T47D (cell line): Measurements from ENCODE around the gene ASCL1.

ENCODE experiments used
- DNase-seq, 2 experiments: peaks; one replicate each; pipeline versions ENCODE4 v3.0.0 to v3.0.0-alpha.2; 2011 to 2012; ENCODE audit warnings: low read depth in 1 of 2, low spot score in 1 of 2
- JUND ChIP-seq: IDR thresholded peaks from 2 replicates; pipeline ENCODE4 v1.6.1; 2012; ENCODE audit warnings: low read depth
- in situ Hi-C: cut with HindIII; loops from 2 replicates; pipeline ENCODE4 v1.10.0; 2016; ENCODE audit warnings: low sequenced_read_pairs, low pct_unique_long_range_greater_than_20kb

ASCL1 gene

DNA sequence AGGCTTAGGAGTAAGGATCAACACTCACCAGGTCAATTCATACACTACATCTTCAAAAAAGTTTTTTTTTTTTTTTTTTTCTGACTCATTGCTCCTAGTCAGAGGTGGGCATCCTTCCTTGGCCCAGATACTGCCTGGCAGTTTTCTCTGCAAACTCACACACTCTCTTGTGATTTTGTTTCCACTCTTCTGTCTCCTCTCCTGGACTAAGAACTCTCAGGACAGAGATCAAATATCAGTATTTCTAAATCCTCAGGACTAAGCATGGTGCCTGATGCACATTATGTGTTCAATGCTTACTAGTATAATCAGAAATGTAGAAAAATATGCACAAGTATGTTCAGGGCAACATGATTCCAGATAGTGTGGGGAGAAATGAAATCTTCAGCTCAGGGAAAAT, 30.3 kb upstream of the ASCL1 start:
- in situ Hi-C loops, result no loop called here
- DNase-seq, result no peak
- no peak for TF ChIP-seq JUND

DNA sequence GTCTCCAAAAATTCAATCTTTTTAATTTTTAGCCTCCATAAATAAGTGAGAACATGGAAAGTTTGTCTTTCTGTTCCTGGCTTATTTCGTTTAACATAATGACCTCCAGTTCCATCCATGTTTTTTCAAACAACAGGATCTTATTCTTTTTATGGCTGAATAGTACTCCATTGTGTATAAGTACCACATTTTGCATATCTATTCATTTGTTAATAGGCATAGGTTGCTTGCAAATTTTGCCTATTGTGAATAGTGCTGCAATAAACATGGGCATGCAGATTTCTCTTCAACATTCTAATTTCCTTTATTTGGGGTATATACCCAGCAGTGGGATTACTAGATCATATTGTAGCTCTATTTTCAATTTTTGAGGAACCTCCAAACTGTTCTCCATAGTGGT, 24.3 kb upstream of the ASCL1 start:
- in situ Hi-C loops, result no loop called here

GRCh38 chr12:102939059-102939458, 18.4 kb upstream of the ASCL1 start:
- DNase-seq, result no peak
- in situ Hi-C loops, result no loop called here
- no peak for TF ChIP-seq JUND

More for the DNA sequence above, 24.3 kb upstream of the ASCL1 start:
- no peak for DNase-seq
- TF ChIP-seq JUND, result no peak

DNA sequence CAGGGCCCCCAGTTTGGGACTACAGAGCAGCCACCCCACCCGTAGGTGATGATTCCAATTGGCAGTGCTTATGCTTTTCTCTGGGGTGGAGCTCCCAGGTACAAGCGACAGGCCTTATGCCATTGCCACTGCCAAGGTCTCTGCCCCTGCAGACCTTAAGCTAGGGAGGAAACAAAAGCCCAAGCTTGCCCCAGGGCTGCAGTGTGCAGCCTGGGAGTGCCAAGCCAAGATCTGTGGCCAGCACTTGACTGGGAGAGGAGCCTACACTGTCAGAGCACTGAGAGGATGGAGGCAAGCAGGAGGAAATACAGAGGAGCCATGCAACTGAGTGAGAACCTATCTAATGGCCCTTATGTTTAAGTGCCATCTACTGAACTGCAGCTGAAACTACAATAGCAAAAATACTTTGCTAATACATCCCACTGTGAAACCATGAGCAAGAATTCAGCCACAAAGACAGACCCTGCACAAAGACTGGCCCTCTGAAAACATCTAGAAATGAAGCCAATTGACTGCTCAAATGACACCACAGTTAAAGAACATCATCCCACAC, 17.7 kb upstream of the ASCL1 start:
- DNase-seq, result peak in 1 of 2 experiments; percentile 49
- no peak for TF ChIP-seq JUND
- in situ Hi-C loops, result no loop called here

GRCh38 chr12:102946042-102946441, 11.4 kb upstream of the ASCL1 start:
- in situ Hi-C loops, result no loop called here

DNA sequence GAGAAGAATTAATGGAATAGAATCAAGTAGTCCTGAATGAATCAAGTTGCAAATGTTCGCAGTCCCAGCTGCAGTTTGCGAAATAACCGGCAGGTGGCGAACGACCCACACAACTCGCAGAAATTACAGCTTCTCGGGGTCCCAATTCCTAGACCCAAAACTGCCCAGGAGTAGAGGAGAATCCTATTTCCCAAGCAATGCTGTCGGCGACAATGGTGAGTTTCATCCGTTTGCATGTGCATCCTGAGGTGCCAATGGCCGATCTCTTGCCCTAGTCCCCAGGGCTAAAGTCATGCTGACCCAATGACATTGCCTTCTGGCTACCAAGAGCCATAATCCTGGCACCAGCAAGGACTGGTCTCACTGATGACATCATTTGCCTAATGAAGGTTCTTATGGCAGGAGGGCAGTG, 8.5 kb upstream of the ASCL1 start:
- DNase-seq, result peak in 1 of 2 experiments; percentile 52
- in situ Hi-C loops, result no loop called here

More at GRCh38 chr12:102946042-102946441, 11.4 kb upstream of the ASCL1 start:
- no peak for TF ChIP-seq JUND
- no peak for DNase-seq

DNA sequence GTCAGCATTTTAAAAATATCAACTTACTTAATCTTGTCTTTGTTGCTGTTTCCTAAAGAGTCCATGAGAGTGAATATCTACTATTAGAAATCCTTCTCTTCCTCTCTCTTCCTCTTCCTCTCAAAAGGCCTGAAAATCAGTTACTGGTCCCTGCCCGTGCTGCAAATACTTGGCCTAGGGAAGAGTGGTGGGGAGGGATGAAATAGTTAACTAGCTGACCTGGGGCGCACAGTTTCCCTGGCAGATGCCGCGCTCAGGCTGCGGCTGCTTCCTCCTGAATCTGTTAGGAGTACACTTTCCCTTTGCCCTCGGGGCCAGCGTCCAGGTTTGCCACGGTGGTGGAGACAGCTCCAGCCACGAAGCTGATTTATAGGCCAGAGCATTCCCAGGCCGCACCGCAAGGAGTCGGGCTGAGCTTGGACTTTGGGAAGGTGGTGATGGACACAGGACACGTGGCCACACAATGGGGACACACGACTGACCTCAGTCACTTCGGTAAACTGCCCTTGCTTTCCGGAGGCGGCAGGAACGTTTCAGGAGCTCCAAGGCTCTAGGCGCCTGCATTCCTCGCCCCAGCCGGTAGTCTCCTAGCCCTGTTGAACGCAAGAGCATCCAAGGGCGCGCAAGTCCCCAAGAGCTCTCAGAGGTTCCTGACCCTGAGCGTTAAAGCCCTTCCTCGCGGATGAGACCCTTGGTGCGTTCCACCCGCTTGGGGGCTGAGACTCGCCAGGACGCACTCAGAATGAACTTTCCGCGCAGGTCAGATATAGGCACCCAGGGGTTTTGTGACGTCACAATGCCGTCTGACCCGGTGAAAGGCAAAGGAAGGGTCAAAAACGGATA, 7.1 kb upstream of the ASCL1 start:
- TF ChIP-seq JUND, result no peak
- in situ Hi-C loops, result no loop called here
- DNase-seq, result peak in 1 of 2 experiments; percentile 64

More for the DNA sequence above, 8.5 kb upstream of the ASCL1 start:
- TF ChIP-seq JUND, result no peak

GRCh38 chr12:102950950-102951619, 6.4 kb upstream of the ASCL1 start:
- in situ Hi-C loops, result no loop called here
- TF ChIP-seq JUND, result no peak
- no peak for DNase-seq

DNA sequence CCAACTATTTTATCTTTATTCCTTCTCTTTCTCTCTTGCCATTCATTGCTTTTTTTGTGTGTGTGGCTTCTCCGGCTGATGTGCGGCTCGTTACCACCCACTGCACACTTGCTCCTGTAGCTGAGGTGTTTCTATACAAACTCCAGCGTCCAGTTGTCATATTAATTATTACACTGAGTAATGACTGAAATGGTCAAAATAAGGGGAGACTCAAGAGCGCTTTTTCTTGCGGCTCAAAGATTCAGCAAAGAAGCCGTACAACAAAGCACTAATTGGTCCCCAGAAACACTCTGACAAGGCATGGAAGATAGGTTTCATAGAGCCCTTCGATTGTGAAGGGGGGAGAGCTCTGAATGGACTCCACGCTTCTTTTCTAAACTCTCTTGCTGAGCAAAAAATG, 5.6 kb upstream of the ASCL1 start:
- in situ Hi-C loops, result no loop called here
- no peak for TF ChIP-seq JUND
- no peak for DNase-seq

- no peak for TF ChIP-seq JUND
- no peak for DNase-seq
- in situ Hi-C loops, result no loop called here
Measured at GRCh38 chr12:102953221-102953620, 4.3 kb upstream of the ASCL1 start.

DNA sequence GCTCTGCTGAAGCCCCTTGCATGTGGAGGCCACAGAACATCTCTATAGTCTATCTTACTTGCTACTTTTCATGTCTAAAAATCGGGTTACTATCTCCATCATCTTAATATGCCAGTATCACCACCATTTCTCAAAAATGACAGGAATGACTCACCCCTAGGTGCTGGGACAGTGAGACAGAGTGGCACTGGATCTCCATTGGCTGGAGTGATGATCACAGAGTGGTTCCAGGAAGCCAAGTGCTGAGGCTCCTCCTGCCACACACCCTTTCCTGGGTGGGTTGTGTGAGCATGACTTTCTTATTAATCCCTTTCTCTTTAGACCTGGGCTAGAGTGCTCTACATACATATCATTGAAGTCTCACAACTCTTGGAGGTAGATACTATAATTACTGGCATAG, 3.3 kb upstream of the ASCL1 start:
- DNase-seq, result no peak
- no peak for TF ChIP-seq JUND
- in situ Hi-C loops, result no loop called here

GRCh38 chr12:102955926-102956737, 1.3 kb upstream of the ASCL1 start:
- no peak for DNase-seq
- in situ Hi-C loops, result no loop called here
- no peak for TF ChIP-seq JUND
